AML-193 (cell line): ENCODE measurements around the gene KIAA1217.

ENCODE experiments used
- DNase-seq, 2 experiments: peaks; one replicate each; lab custom pipeline; 2025; lab: John Stamatoyannopoulos, UW

The KIAA1217 gene, protein sequence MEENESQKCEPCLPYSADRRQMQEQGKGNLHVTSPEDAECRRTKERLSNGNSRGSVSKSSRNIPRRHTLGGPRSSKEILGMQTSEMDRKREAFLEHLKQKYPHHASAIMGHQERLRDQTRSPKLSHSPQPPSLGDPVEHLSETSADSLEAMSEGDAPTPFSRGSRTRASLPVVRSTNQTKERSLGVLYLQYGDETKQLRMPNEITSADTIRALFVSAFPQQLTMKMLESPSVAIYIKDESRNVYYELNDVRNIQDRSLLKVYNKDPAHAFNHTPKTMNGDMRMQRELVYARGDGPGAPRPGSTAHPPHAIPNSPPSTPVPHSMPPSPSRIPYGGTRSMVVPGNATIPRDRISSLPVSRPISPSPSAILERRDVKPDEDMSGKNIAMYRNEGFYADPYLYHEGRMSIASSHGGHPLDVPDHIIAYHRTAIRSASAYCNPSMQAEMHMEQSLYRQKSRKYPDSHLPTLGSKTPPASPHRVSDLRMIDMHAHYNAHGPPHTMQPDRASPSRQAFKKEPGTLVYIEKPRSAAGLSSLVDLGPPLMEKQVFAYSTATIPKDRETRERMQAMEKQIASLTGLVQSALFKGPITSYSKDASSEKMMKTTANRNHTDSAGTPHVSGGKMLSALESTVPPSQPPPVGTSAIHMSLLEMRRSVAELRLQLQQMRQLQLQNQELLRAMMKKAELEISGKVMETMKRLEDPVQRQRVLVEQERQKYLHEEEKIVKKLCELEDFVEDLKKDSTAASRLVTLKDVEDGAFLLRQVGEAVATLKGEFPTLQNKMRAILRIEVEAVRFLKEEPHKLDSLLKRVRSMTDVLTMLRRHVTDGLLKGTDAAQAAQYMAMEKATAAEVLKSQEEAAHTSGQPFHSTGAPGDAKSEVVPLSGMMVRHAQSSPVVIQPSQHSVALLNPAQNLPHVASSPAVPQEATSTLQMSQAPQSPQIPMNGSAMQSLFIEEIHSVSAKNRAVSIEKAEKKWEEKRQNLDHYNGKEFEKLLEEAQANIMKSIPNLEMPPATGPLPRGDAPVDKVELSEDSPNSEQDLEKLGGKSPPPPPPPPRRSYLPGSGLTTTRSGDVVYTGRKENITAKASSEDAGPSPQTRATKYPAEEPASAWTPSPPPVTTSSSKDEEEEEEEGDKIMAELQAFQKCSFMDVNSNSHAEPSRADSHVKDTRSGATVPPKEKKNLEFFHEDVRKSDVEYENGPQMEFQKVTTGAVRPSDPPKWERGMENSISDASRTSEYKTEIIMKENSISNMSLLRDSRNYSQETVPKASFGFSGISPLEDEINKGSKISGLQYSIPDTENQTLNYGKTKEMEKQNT (N-terminal part only)

GRCh38 chr10:24208661-24209431 lies at the start of gene KIAA1217:
TSS of gene KIAA1217 (plus strand) at chr10:24209138. CDS start at chr10:24209194, 56 bp downstream.
- DNase-seq: no peak

- DNase-seq: no peak
Measured at GRCh38 chr10:24162206-24162985, 46.5 kb upstream of the KIAA1217 start.

DNA sequence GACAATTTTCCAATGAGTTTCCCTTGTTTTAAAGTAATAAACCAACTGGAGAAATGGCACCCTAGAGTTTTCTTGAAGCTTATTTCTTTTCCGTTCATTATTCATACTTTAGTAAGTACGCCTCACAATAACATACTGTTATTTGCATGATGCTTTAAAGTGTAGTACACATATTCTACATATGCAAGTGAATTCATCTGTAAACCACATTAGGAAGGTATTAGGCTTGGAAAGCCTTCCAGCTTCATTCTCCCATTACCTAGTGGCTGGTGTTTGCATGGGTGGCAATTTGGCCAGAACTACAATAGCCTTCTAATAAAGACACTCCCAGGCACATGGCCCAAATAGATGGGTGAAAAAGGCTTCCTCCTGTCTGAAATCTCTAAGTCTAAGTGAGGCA lies 45.5 kb upstream of the KIAA1217 start:
- no peak for DNase-seq

DNA sequence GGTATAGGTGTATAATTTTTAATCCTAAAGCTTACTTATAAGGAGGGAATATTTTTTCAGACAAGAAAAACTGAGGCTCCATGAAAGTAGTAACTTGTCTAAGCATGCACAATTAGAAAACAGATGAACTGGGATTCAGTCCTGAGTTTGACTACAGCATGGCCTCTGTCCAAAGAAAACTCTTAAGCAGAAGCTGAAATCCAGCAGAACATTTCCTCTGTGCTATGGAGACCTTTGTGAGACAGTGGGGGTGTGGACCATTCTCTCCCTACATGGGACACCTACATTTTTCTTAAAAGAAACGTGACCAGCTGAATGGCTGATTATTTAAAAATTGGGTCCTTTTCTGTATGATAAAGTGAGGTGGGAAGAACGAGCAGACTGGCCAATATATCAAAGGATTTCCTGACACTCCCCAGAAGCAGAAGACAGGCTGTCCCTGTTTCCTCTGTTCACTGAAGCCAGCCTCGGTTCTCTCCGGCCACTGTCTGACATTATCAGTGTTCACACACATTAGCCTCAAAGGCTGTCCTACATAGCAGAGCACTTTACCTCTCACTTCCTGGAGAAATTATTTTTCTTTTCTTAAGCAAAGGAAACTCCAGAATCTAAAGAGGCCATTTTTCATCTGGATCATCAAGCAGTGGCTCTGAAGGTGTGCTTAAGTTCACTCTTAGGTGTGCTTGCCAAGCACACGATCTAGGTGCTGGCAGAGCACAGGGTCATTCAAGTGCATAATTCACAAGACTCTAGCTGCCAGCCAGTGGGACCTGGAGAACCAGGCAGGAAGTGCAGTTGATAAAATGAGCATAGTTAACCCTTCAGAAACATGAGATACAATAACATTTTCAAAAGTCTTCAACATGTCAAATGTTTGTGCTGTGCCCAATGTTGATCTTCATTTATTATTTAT lies 40.4 kb upstream of the KIAA1217 start:
- DNase-seq: no peak

DNA sequence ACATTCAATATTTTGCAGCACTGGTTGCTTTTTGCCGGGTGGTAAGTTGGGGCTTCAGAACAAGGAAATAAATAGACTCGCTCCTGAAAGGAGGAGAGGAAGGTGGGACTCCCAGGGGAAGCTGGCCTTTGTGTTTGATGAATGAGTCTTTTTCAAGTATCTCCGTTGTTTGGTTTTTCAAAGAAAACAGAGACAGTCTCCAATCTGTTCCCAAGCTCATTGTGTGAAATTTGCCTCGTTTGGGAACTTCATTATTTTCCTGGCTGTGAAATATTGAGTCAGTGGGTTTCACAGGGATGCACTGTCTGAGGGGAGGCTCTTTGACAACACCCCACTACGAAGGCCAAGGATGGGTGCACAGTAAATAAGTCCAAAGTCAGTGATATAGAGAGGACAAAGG lies 38.7 kb upstream of the KIAA1217 start:
- DNase-seq: no peak

DNA sequence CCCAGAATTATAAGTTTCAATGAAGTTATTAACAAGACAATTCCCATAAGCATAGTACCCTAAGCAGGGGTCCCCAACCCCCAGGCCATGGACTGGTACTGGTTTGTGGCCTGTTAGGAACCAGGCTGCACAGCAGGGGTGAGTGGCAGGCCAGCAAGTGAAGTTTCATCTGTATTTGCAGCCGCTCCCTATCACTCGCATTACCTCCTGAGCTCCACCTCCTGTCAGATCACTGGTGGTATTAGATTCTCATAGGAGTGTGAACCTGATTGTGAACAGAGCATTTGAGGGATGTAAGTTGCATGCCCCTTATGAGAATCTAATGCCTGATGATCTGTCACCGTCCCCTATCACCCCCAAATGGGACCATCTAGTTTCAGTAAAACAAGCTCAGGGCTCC lies 36.0 kb upstream of the KIAA1217 start:
- DNase-seq: no peak

DNA sequence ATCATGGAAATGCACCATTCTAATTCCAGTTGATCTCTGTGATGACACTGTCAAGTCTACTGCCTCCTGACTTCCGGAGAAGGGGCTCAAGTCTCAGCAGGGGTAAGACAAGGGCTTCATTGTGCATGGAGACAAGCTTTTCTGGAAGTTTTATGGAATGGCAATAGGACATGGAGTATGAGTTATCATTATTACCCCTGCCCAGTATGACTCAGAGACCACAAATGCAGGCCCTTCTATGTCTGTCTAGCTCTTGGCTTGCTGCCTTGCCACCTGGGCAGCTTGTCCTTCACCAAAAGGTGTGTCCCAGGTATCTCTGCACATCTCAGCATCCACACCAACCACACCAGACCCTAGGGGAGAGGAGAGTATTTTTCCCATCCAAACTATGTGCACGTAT lies 34.9 kb upstream of the KIAA1217 start:
- DNase-seq: no peak

- DNase-seq: no peak
Measured at GRCh38 chr10:24176658-24177057, 32.3 kb upstream of the KIAA1217 start.

DNA sequence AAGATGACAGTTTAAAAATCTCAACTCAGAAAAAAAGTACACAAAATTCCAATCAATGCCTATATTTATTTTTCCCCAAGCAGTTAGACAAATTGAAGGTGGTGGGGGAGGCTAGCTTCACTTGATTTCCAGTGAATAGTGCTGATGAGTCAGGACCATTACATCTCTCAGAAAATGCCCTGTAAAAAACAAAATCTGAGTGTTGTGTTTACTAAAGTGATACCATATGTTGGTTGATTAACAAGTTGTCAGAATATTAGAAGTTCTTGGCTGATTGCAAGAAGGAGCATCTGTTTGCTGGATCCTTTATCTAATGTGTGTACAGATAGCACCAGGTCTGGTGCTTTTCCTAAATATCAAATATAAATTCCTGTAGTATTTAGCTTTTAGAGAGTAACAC lies 31.3 kb upstream of the KIAA1217 start:
- no peak for DNase-seq

DNA sequence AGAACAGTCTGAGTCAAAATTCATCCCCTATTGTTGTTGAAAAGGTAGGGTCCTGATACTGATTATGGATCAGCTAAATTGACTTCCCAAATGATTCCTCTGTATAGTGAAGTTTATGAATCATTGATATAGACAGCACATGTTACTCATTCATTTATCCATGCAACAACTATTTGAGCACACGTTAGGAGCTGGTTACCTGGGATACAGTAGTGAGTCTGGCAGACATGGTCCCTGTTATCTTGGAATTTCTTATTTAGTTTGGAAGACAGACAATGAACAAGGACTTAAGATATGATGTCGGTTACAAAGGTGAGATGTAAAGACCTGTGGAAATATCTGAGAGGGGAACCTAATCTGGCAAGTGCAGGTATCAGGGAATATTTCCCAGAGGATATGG lies 28.0 kb upstream of the KIAA1217 start:
- no peak for DNase-seq

DNA sequence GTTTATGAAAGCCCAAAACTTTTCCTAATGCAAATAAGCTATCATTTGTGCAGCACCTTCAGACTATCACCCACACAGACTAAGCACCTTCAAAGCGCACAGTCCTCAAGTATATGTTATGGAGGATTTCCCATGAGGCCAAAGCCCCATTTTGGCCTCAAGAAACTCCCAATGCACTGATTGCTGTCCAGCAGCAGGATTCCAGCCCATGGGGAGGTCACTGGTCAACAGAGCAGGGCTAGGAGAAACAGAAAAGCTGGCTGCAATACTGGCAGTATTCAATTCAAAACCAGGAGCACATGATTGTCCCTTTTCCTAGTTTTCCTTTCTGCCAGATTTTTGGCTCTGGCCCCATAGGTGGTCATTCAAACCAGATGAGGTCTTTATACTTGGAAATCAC lies 24.5 kb upstream of the KIAA1217 start:
- no peak for DNase-seq

- DNase-seq: no peak
Measured at GRCh38 chr10:24193330-24193729, 15.6 kb upstream of the KIAA1217 start.

DNA sequence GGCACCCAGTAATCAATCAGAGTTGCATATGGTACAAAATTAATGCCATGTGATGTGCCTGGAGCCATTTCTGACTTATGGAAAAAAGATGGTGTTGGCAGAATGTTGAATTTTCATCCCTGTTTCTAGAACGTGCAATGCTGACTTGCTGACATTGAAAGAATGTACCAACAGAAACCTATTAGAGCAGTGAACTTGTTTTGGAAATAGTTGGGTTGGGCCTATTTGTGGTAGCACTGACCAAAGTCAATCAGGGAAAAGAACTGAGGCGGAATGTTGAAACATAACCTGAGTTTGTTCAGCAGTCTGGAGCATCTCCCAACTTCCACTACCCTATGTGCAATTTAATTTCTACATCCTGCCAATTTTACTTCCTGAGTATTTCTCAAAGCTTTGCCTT lies 11.7 kb upstream of the KIAA1217 start:
- DNase-seq: no peak

DNA sequence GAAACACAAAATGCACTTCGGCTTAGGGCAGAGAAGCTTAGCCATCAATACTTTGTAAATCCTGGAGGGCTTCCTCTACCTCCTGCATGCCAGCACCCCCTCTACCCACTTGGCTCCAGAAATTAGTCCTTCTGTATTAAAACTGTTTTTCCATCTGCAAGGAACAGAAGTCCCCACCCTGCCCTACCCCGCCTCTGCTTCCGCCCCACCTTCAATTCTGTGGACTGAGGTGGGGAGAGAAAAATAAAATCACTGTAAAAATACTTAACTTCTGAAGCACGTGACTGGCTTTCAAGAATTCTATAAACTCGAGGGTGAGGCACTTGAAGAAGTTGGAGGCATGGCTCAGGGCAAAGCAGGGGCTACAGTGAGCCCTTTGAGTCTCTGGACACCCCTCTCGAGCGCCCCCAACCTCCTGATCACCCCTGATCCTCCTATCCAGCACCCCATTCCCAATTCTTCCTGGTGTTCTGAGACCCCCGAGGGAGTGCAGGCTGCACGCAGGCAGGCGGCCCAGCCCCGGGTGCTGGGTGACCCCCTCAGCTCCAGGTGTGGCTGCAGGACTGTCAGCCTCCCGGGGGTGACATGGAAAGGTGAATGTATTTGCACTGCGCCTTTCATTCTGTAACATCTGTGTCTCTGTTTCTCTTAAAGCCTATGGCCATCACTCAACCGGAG lies 7.3 kb upstream of the KIAA1217 start:
- no peak for DNase-seq

GRCh38 chr10:24202181-24202570 lies 6.8 kb upstream of the KIAA1217 start:
- no peak for DNase-seq

DNA sequence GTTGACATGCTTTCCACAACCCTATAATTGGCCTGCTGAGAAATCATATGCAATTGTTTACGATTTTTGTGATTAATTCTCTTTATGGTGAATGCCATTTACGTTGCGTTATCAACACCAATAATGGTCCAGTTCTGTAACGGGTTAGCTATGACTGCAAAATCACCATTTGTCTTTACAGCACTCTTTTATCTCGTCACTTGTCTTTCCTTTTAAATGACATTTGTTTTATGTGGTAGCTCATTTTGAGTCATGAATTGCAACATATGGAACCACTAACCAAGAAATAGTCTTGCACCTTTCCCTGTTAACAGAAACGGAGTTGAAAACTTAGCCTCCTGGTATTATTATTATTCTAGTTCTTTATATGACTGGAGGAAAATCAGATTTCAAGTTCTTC lies 3.1 kb upstream of the KIAA1217 start:
- no peak for DNase-seq

DNA sequence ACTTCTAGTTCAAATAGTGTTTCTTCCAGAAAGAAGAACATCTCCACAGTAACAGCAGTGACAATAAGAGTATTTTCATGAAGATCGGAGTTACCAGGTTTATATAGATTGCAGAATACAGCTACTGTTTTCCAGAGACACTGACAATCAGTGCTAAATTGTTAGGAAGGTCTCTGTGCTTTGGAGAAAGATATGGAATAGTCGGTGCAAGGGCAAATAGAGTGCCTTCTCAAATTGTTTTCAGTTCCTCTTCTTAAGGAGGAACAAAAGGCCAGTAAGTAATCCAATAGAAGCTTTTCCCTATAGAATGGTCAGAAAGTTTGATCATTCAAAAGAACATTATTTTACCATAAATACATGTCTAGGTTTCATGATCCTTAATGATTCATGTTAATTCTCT lies 2.6 kb upstream of the KIAA1217 start:
- DNase-seq: no peak

DNA sequence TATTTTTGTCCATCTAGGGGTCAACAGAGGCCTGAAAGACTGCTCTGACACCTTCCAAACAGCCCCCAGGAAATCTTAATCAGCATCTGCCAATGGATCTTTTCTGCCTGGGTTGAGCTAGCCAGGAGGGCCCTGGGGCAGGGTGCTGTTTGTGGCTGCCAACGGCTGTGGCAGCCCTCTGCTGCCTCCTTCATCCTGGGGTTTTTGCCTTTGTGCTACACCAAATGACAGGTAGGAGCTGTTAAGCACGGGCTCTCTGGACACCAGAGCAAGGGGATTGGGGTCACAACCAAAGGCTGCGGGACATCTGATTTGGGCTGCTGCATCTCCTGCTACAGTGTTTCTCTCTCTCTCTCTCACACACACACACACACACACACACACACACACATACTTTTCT lies 2.0 kb upstream of the KIAA1217 start:
- DNase-seq: no peak

DNA sequence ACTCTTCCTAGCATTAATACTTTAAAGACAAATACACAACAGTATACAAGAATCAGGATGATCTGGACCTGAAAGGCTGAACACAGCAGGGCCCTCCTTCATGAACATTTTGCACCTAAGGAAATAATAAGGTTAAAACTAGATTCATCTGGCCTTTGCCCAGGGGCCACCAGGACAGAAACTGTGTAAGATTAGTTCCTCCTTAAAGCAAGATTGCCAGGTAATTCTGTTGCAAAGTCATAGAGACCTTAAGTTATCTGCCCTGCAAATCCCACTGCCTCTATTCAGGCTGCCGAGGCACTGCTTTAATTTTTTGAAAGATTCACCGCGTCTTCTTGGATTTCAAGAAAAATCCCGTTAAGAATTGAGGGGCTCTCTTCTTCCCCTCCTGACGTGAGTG lies 1.6 kb upstream of the KIAA1217 start:
- no peak for DNase-seq
